OCI-LY3 (cell line): ENCODE data around the gene FAM216B.

Experiments used
- EZH2phosphoT487 ChIP-seq: fragments of 200-600 bp; shearing (Covaris generic); IDR thresholded peaks from 2 replicates; pipeline ENCODE4 v1.6.1; 2018; ENCODE audit warnings: antibody characterized with exemption, mixed run types, low read depth
- TF ChIP-seq, protein P1 (sequence below): fragments of 200-600, 300-600 bp; sonication (generic); IDR thresholded peaks from 2 replicates; pipeline ENCODE4 v1.5.1; 2014; ENCODE audit warnings: antibody characterized with exemption, low read length, low read depth

- TF ChIP-seq, protein P1, sequence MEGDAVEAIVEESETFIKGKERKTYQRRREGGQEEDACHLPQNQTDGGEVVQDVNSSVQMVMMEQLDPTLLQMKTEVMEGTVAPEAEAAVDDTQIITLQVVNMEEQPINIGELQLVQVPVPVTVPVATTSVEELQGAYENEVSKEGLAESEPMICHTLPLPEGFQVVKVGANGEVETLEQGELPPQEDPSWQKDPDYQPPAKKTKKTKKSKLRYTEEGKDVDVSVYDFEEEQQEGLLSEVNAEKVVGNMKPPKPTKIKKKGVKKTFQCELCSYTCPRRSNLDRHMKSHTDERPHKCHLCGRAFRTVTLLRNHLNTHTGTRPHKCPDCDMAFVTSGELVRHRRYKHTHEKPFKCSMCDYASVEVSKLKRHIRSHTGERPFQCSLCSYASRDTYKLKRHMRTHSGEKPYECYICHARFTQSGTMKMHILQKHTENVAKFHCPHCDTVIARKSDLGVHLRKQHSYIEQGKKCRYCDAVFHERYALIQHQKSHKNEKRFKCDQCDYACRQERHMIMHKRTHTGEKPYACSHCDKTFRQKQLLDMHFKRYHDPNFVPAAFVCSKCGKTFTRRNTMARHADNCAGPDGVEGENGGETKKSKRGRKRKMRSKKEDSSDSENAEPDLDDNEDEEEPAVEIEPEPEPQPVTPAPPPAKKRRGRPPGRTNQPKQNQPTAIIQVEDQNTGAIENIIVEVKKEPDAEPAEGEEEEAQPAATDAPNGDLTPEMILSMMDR = no peak
- no peak for TF ChIP-seq EZH2phosphoT487
Observed at GRCh38 chr13:42760951-42761350, 20.4 kb upstream of the FAM216B start.
